ENCODE data around the gene CEACAM16.

CEACAM16 gene

GRCh38 chr19:44725251-44725650 lies 26.3 kb downstream of the CEACAM16 start:
- DNase-seq (ENCODE audit: low spot score): no peak

GRCh38 chr19:44725684-44726083 lies 26.7 kb downstream of the CEACAM16 start:
- DNase-seq (ENCODE audit: low spot score): no peak

- no peak for DNase-seq (ENCODE audit: low spot score)
Measured at GRCh38 chr19:44726465-44726864, 27.5 kb downstream of the CEACAM16 start.

GRCh38 chr19:44728178-44728577 lies 29.2 kb downstream of the CEACAM16 start:
- no peak for DNase-seq (ENCODE audit: low spot score)

GRCh38 chr19:44729516-44730033 lies 30.6 kb downstream of the CEACAM16 start:
- no peak for DNase-seq (ENCODE audit: low spot score)

- DNase-seq (ENCODE audit: low spot score): no peak
Measured at GRCh38 chr19:44731081-44731480, 32.1 kb downstream of the CEACAM16 start.

GRCh38 chr19:44731622-44732021 lies 32.7 kb downstream of the CEACAM16 start:
- DNase-seq (ENCODE audit: low spot score): no peak

GRCh38 chr19:44732235-44733014 lies 33.5 kb downstream of the CEACAM16 start:
- DNase-seq (ENCODE audit: low spot score): no peak

- DNase-seq (ENCODE audit: low spot score): no peak
Measured at GRCh38 chr19:44734357-44734756, 35.4 kb downstream of the CEACAM16 start.

- no peak for DNase-seq (ENCODE audit: low spot score)
Measured at GRCh38 chr19:44735011-44735410, 36.1 kb downstream of the CEACAM16 start.

GRCh38 chr19:44737238-44738071 lies 38.5 kb downstream of the CEACAM16 start:
- DNase-seq (ENCODE audit: low spot score): no peak

GRCh38 chr19:44738136-44738535 lies 39.2 kb downstream of the CEACAM16 start:
- DNase-seq (ENCODE audit: low spot score): no peak

GRCh38 chr19:44738603-44739558 lies 39.9 kb downstream of the CEACAM16 start:
- DNase-seq (ENCODE audit: low spot score): no peak

- DNase-seq (ENCODE audit: low spot score): no peak
Measured at GRCh38 chr19:44740351-44740824, 41.4 kb downstream of the CEACAM16 start.

GRCh38 chr19:44741258-44741731 lies 42.3 kb downstream of the CEACAM16 start:
- no peak for DNase-seq (ENCODE audit: low spot score)

GRCh38 chr19:44741841-44742329 lies 42.9 kb downstream of the CEACAM16 start:
- no peak for DNase-seq (ENCODE audit: low spot score)

- no peak for DNase-seq (ENCODE audit: low spot score)
Measured at GRCh38 chr19:44742330-44743061, 43.5 kb downstream of the CEACAM16 start.

GRCh38 chr19:44744871-44745332 lies 46.0 kb downstream of the CEACAM16 start:
- DNase-seq (ENCODE audit: low spot score): no peak

GRCh38 chr19:44745341-44745831 lies 46.4 kb downstream of the CEACAM16 start:
- DNase-seq (ENCODE audit: low spot score): no peak

- DNase-seq (ENCODE audit: low spot score): no peak
Measured at GRCh38 chr19:44745887-44746600, 47.1 kb downstream of the CEACAM16 start.

Measured in CD4-positive, alpha-beta T cell treated with Interleukin-6 at 100 ng/mL for 8 hours (primary cell).